ENCODE data around the gene ACYP2.

Gene ACYP2

GRCh38 chr2:54139210-54139609 is 23.8 kb downstream of the ACYP2 start:
- in situ Hi-C loops (cut with MboI; ENCODE audit: low pct_unique_long_range_greater_than_20kb, low sequenced_read_pairs), result no loop called here
- no peak for DNase-seq

DNA sequence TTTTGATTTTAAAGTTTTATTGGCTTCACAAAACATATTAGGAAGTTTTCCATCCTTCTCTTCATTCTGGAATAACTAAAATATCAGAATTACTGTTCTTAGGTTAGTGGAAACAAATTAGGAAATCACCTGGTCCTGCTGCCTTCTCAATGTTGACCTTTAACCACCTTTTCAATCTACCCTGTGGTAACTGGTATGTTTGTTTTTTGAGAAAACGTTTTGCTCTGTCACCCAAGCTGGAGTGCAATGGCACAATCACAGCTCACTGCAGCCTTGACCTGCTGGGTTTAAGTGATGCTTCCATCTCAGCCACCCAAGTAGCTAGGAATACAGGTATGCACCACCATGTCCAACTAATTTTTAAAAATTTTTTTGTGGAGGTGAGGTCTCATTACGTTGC is 28.4 kb downstream of the ACYP2 start:
- in situ Hi-C loops (cut with MboI; ENCODE audit: low pct_unique_long_range_greater_than_20kb, low sequenced_read_pairs), result no loop called here
- DNase-seq, result no peak

DNA sequence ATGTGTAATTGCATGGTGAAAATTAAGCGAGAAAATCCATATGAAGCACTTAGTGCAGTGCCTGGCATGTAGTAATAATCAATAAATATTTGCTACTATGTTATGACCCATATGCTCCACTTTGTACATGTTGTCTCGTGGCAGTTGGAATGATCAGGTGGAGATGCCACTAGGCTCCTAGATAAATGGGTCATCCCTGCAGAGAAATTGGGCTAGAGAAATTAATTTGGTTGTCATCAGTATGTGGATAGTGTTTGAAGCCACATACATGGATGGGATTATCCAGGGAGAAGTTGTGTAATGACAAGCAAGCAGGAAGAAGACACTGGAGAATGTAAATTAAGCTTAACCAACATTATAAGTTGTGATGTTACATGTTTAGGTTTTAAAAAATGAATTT is 33.0 kb downstream of the ACYP2 start:
- DNase-seq, result no peak
- in situ Hi-C loops (cut with MboI; ENCODE audit: low pct_unique_long_range_greater_than_20kb, low sequenced_read_pairs), result no loop called here

DNA sequence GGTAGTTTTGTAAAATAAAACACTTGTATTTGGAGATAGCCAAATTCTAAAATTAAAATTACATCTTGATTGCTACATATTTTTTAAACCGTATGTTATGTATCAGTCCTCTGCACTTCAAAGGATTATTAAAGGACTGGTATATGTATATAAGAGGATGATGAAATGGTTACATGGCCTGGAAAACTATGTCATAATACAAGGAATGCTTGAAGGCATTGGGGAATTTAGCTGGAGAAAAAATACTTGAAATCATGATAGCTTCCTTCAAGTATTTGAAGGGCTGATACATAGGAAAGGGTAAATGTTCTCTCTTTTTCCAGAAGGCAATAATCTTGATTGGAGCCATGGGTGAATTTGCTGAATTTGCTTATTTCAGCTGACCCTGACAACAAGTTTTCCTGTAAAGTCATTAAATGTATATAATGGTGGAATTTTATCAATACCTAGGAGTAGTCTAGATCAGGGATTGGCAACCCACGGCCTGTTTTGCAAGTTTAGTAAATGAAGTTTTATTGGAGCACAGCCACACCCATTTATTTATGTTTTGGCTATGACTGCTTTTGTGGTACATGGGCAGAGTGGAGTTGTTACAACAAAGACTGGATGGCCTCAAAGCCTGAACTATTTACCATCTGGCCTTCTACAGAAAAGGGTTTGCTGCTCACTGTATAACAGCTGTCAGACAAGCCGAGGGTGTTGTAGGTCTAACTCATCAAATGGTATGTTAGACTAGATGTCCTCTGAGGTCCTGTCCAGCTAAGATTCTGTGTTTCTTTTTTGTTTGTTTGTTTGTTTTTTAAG is 34.4 kb downstream of the ACYP2 start:
- in situ Hi-C loops (cut with MboI; ENCODE audit: low pct_unique_long_range_greater_than_20kb, low sequenced_read_pairs), result no loop called here
- DNase-seq, result no peak

DNA sequence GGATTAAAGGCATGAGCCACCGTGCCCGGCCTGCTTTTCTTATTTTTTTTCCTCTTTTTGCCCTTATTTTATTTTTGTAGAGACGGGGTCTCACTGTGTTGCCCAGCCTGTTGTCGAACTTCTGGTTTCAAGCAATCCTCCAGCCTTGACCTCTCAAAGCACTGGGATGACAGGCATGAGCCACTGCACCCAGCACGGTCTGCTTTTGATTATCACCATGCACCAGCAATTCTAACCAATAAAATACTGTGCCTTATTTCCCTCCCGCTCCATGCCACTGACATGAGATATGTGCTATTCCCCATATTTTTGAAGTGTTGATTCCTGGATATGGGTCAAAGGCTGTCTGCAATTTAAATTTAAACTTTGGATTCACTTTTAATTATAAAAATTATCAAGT is 42.9 kb downstream of the ACYP2 start:
- in situ Hi-C loops (cut with MboI; ENCODE audit: low pct_unique_long_range_greater_than_20kb, low sequenced_read_pairs), result no loop called here
- no peak for DNase-seq

DNA sequence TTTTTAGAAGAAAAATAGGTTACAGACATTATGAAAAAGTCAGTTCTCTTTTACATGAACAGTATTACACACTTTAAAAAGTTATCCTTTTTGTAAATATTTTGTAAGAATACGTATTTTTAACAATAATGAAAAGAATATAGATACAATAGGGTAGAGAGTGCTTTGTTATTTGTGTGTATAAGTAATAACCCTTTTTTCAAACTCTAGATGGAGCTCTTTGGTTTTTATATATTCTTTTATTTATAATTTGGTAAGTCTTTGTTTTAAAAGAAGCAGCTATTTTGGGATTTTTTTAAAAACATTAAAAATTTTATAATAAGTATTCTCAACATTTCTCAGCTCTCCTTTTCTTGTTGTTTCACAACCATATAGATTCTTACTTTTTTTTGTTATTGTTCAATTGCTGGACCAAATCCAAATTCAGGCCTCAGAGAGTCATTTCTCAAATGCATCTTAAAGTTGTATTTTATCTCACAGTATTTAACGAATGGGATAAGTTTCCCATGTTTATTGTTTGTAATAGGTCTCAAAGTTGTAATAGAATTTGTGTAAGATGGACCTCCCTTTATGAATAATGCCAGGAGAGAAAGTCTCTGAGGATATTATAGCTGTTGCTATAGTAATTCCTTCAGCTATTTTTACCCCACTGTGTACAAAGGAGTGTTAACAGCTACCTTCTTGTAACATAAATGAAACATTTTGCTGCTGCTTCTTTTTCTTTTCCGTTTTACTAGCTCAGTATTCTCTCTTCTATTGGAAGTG is 46.4 kb downstream of the ACYP2 start:
- DNase-seq, result no peak
- in situ Hi-C loops (cut with MboI; ENCODE audit: low pct_unique_long_range_greater_than_20kb, low sequenced_read_pairs), result no loop called here

GRCh38 chr2:54164106-54164505 is 48.7 kb downstream of the ACYP2 start:
- no peak for DNase-seq
- in situ Hi-C loops (cut with MboI; ENCODE audit: low pct_unique_long_range_greater_than_20kb, low sequenced_read_pairs), result no loop called here

DNA sequence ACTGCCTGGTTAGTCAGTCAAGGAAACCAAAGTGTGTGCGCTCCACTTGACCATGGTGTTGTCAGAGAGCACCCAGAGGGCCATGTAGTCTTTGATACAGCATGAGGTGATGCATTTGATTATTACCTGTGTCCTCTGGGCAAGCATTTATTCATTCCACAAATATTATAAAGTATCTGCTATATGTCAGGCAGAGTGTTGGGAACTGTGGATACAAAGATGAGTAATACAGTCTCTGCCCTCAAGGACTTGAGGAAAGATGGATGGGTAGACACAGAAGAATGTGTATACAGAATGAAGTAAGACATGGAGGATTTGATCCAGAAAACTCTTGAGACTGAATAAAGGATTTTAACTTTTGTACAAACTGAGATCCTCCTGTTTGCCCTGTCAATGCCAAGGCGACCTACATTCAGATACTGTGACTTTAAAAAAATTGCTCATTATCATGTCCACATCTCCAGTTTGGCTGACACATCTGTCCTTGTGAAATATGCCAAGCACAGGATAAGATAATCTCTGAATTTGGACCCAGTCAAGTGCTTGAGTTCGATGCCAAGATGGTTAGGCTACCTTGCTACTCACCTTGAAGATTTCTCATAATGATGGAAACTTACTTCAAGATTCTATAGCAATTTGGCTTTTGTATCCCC is 50.8 kb downstream of the ACYP2 start:
- in situ Hi-C loops (cut with MboI; ENCODE audit: low pct_unique_long_range_greater_than_20kb, low sequenced_read_pairs), result no loop called here

DNA sequence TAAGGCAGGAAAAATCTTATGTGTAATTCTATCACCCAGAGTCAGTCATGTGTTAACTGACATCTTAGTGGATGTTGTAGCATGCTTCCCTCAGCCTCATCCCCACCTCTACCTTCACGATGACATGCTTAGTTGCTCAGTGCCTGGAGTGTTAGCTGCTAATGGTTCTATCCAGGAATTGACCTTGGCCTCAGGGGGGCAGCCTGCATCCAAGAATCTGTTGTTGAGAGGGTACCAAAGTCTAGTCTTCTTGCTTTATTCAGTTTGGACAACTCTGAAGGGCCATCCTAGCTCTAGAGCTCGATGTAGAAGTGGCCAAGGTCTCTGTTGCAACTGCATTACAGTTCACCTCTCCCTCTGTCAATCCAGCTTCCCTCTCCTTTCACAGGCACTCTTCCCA is 61.2 kb downstream of the ACYP2 start:
- DNase-seq, result peak; percentile 26
- in situ Hi-C loops (cut with MboI; ENCODE audit: low pct_unique_long_range_greater_than_20kb, low sequenced_read_pairs), result loop anchor here (25.0 kb wide), 1 partner anchor 336 kb away; no protein-coding TSS in a partner anchor

More for the DNA sequence above, 50.8 kb downstream of the ACYP2 start:
- no peak for DNase-seq

GRCh38 chr2:54183281-54183680 is 67.9 kb downstream of the ACYP2 start:
- in situ Hi-C loops (cut with MboI; ENCODE audit: low pct_unique_long_range_greater_than_20kb, low sequenced_read_pairs), result loop anchor here (25.0 kb wide), 1 partner anchor 329 kb away; no protein-coding TSS in a partner anchor
- DNase-seq, result no peak

- in situ Hi-C loops (cut with MboI; ENCODE audit: low pct_unique_long_range_greater_than_20kb, low sequenced_read_pairs), result loop anchor here (25.0 kb wide), 1 partner anchor 328 kb away; no protein-coding TSS in a partner anchor
- no peak for DNase-seq
These were observed 68.6 kb downstream of the ACYP2 start for GRCh38 chr2:54183972-54184371.

- no peak for DNase-seq
- in situ Hi-C loops (cut with MboI; ENCODE audit: low pct_unique_long_range_greater_than_20kb, low sequenced_read_pairs), result loop anchor here (25.0 kb wide), 1 partner anchor 327 kb away; no protein-coding TSS in a partner anchor
These were observed 69.7 kb downstream of the ACYP2 start for GRCh38 chr2:54185105-54185504.

DNA sequence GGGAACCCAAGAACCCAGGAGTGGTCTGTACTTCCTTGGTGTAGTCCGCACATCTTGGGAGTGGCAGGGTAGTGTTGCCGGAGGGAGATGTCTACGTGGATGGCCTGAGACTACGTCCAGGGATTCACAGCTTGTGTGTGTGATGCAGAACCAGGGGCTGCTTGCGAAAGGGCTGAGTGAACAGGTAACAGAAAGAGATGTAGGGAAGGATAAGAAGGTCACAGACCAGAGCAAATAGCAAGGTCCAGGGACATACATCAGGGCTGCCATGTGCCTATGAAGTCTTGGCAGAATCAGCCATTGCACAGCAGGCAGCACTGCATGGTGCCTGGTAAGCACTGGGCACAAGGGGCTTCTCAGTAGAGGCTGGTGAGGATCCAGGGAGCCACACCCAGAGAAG is 71.9 kb downstream of the ACYP2 start:
- DNase-seq, result no peak
- in situ Hi-C loops (cut with MboI; ENCODE audit: low pct_unique_long_range_greater_than_20kb, low sequenced_read_pairs), result loop anchor here (25.0 kb wide), 1 partner anchor 325 kb away; no protein-coding TSS in a partner anchor

- in situ Hi-C loops (cut with MboI; ENCODE audit: low pct_unique_long_range_greater_than_20kb, low sequenced_read_pairs), result loop anchor here (25.0 kb wide), 1 partner anchor 323 kb away; no protein-coding TSS in a partner anchor
- no peak for DNase-seq
These were observed 74.1 kb downstream of the ACYP2 start for GRCh38 chr2:54189539-54189938.

DNA sequence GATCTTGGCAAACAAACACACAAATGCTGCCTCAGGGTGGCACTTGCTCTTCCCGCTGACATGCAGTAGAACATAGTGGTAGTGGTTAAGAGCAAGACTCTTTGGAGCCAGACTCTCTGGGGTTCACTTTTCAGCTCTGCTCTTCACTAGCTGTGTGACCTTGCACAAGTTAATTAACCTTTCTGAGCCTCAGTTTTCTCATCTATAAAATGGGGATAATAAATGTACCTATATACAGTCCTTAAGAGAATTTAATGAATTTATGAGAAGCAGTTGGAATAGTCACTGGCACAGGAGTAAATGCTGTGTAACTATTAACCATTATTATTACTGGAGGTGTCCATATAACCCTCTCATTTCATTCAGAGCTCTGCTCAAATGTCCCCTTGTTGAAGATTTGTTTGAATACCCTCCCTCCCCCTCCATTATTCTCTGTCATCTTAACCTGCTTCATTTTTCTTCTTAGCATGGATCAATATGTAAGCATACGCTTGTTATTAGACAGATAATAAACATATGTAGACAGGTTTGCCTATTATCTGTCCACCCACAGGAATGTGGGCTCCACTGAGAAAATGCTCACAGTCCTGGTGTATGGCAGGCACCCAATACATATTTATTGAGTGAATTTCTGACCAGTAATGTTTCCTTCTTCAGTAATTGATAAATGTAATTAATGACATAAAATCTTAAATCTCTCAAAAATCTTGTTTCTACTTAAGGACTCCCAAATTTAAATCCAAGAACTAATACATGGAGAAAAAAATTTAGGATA is 76.1 kb downstream of the ACYP2 start:
- in situ Hi-C loops (cut with MboI; ENCODE audit: low pct_unique_long_range_greater_than_20kb, low sequenced_read_pairs), result loop anchor here (25.0 kb wide), 1 partner anchor 321 kb away; no protein-coding TSS in a partner anchor
- DNase-seq, result no peak

- no peak for DNase-seq
- in situ Hi-C loops (cut with MboI; ENCODE audit: low pct_unique_long_range_greater_than_20kb, low sequenced_read_pairs), result loop anchor here (25.0 kb wide), 1 partner anchor 317 kb away; no protein-coding TSS in a partner anchor
These were observed 79.6 kb downstream of the ACYP2 start for GRCh38 chr2:54194761-54195750.

DNA sequence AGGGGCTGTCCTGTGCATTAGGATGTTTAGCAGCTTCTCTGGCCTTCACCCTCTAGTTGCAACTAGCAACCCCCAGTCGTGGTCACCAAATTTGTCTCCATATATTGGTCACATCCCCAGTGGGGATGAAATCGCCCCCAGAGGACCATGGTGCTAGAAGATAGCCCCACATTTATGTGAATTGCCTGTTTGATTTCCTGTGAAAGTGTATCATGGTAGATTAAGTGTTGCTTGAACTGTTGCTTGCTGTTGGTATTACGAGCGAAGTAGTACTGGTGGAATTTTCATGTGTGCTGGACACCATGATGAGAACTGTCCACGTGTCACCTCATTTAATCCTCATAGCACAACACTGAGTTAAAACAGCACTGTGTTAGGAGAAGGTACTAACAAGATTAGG is 81.2 kb downstream of the ACYP2 start:
- DNase-seq, result no peak
- in situ Hi-C loops (cut with MboI; ENCODE audit: low pct_unique_long_range_greater_than_20kb, low sequenced_read_pairs), result loop anchor here (25.0 kb wide), 1 partner anchor 316 kb away; no protein-coding TSS in a partner anchor

DNA sequence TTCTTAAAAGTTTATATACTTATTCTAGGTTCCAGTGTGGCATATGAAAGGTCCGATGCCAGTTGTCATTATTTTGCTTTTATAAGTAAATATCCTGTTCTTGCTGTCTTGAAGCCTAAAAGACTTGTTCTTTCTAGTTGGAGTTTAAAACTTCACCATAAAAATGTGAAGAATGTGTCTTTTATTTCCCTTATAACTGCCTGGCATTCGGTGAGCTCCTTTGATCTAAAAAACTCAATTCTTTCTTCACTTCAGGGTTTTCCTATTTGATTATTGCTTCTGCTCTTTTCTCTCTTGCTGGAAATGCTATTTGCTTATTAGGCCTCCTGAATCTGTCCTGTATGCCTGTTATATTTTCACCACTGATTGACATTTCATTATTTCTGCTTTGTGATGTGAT is 89.1 kb downstream of the ACYP2 start:
- in situ Hi-C loops (cut with MboI; ENCODE audit: low pct_unique_long_range_greater_than_20kb, low sequenced_read_pairs), result no loop called here
- DNase-seq, result no peak

Measured in KBM-7 (cell line).